IMR-90 (cell line): Measurements from ENCODE around the gene EBF3. TPM values are rescaled to one million over a fixed set of nuclear protein-coding genes. Genes with fewer than 3 reads are reported as not detected.

Experiments used
- ATAC-seq: fragments of 200-7000 bp; cut with Tn5 transposase; 2 replicates; pipeline ENCODE4 v1.9.1; 2020; ENCODE audit warnings: low read depth, mild to moderate bottlenecking, moderate library complexity
- BruUV-seq: library from RNA; stranded (reverse); fragments of 400-500 nt; replicated peaks from 2 replicates; lab custom pipeline; 2021; lab: Mats Ljungman, UMichigan
- CTCF ChIA-PET: fragments of 300-600 bp; formaldehyde crosslinking; extraction: SDS; loops from one replicate; lab custom pipeline; 2021; ENCODE audit warnings: antibody characterized with exemption; lab: Yijun Ruan, JAX
- POLR2A ChIA-PET: fragments of 300-600 bp; sonication (Branson Sonifier 250); formaldehyde crosslinking; loops from one replicate; lab custom pipeline; 2022; ENCODE audit warnings: antibody characterized with exemption; ENCODE audit not compliant: unreplicated experiment; lab: Charles Lee
- DNase-seq: peaks from one replicate; pipeline ENCODE4 v3.0.0; 2013
- H2AFZ ChIP-seq: replicated peaks from 2 replicates; pipeline ENCODE3; 2013; ENCODE audit warnings: low read length, mild to moderate bottlenecking; ENCODE audit not compliant: poor library complexity
- H2AK5ac ChIP-seq: 2 replicates; pipeline ENCODE4 v1.6.1; 2013; ENCODE audit warnings: low read depth, low read length, inconsistent platforms
- H2AK9ac ChIP-seq: replicated peaks from 2 replicates; pipeline ENCODE3; 2013; ENCODE audit warnings: mild to moderate bottlenecking, low read depth, low read length, moderate library complexity; ENCODE audit not compliant: poor library complexity
- H2BK120ac ChIP-seq: 2 replicates; pipeline ENCODE4 v1.6.1; 2013; ENCODE audit warnings: low read depth, low read length, inconsistent platforms
- H2BK15ac ChIP-seq: 3 replicates; pipeline ENCODE4 v1.6.1; 2013; ENCODE audit warnings: low read depth, low read length, inconsistent platforms
- H2BK20ac ChIP-seq: 2 replicates; pipeline ENCODE4 v1.6.1; 2013; ENCODE audit warnings: low read depth, mild to moderate bottlenecking, inconsistent platforms, low read length, moderate library complexity
- H2BK5ac ChIP-seq: 2 replicates; pipeline ENCODE4 v1.6.1; 2013; ENCODE audit warnings: mild to moderate bottlenecking, low read depth, low read length, inconsistent platforms; ENCODE audit not compliant: poor library complexity, severe bottlenecking
- H3K14ac ChIP-seq: replicated peaks from 2 replicates; pipeline ENCODE4 v1.6.1; 2013; ENCODE audit warnings: low read depth, low read length, inconsistent platforms
- H3K18ac ChIP-seq: 2 replicates; pipeline ENCODE4 v1.6.1; 2013; ENCODE audit warnings: low read depth, low read length, control low read depth
- H3K23ac ChIP-seq: 2 replicates; pipeline ENCODE4 v1.6.1; 2013; ENCODE audit warnings: low read depth, low read length, inconsistent platforms
- H3K27ac ChIP-seq: 2 replicates; pipeline ENCODE4 v1.5.1; 2013; ENCODE audit warnings: mild to moderate bottlenecking, control low read depth, low read length; ENCODE audit not compliant: insufficient read depth
- H3K27me3 ChIP-seq: 2 replicates; pipeline ENCODE4 v1.6.1; 2013; ENCODE audit warnings: low read length; ENCODE audit not compliant: control insufficient read depth, insufficient read depth
- H3K36me3 ChIP-seq: 2 replicates; pipeline ENCODE4 v1.6.1; 2013; ENCODE audit warnings: low read length, mixed read lengths; ENCODE audit not compliant: control insufficient read depth, insufficient read depth
- H3K4ac ChIP-seq: 2 replicates; pipeline ENCODE4 v1.6.1; 2013; ENCODE audit warnings: low read depth, low read length, inconsistent platforms
- H3K4me1 ChIP-seq: 2 replicates; pipeline ENCODE4 v1.6.1; 2013; ENCODE audit warnings: low read length, mixed read lengths; ENCODE audit not compliant: control insufficient read depth, insufficient read depth
- H3K4me2 ChIP-seq: 2 replicates; pipeline ENCODE4 v1.6.1; 2013; ENCODE audit warnings: low read depth, mild to moderate bottlenecking, control low read depth, low read length, moderate library complexity
- H3K4me3 ChIP-seq: 2 replicates; pipeline ENCODE4 v1.5.1; 2013; ENCODE audit warnings: low read depth, mild to moderate bottlenecking, control low read depth, low read length, moderate library complexity; ENCODE audit not compliant: insufficient read depth
- H3K56ac ChIP-seq: 2 replicates; pipeline ENCODE4 v1.6.1; 2013; ENCODE audit warnings: low read length, inconsistent platforms; ENCODE audit not compliant: insufficient read depth; ENCODE audit errors: extremely low read depth
- H3K79me1 ChIP-seq, 2 experiments: 2 replicates each; pipeline ENCODE4 v1.6.1; 2013; ENCODE audit warnings: low read length in 2 of 2, inconsistent platforms in 1 of 2, low read depth in 1 of 2
- H3K9ac ChIP-seq: 2 replicates; pipeline ENCODE4 v1.6.1; 2013; ENCODE audit warnings: low read depth, low read length, control low read depth
- H3K9me1 ChIP-seq: 2 replicates; pipeline ENCODE4 v1.6.1; 2013; ENCODE audit warnings: low read length, inconsistent platforms; ENCODE audit not compliant: insufficient read depth
- H3K9me3 ChIP-seq: 2 replicates; pipeline ENCODE4 v1.6.1; 2013; ENCODE audit warnings: low read length; ENCODE audit not compliant: control insufficient read depth, insufficient read depth
- H4K20me1 ChIP-seq: 2 replicates; pipeline ENCODE4 v1.6.1; 2013; ENCODE audit warnings: low read length, inconsistent platforms; ENCODE audit not compliant: insufficient read depth
- H4K5ac ChIP-seq: 2 replicates; pipeline ENCODE4 v1.6.1; 2013; ENCODE audit warnings: mild to moderate bottlenecking, low read depth, low read length, control low read depth
- H4K8ac ChIP-seq, 2 experiments: 2 replicates each; pipeline ENCODE4 v1.6.1; 2013; ENCODE audit warnings: low read depth in 2 of 2, low read length in 2 of 2, control low read depth in 1 of 2, inconsistent platforms in 1 of 2
- H4K91ac ChIP-seq: 2 replicates; pipeline ENCODE4 v1.6.1; 2013; ENCODE audit warnings: low read depth, low read length, inconsistent platforms; ENCODE audit not compliant: insufficient read depth
- BHLHE40 ChIP-seq: fragments of 150-350 bp; IDR thresholded peaks from 2 replicates; pipeline ENCODE4 v1.6.1; 2016; ENCODE audit warnings: mild to moderate bottlenecking, low read depth, low read length
- CEBPB ChIP-seq: IDR thresholded peaks from 2 replicates; pipeline ENCODE4 v1.6.1; 2012; ENCODE audit warnings: low read depth, low read length, improper control_type of control experiment
- ELK1 ChIP-seq: fragments of 150-350 bp; IDR thresholded peaks from 2 replicates; pipeline ENCODE4 v1.6.1; 2016; ENCODE audit warnings: low read depth, mild to moderate bottlenecking, low read length, moderate library complexity, borderline replicate concordance
- FOS ChIP-seq: fragments of 150-350 bp; IDR thresholded peaks from 2 replicates; pipeline ENCODE4 v1.6.1; 2016; ENCODE audit warnings: low read depth, low read length
- MAFK ChIP-seq: IDR thresholded peaks from 2 replicates; pipeline ENCODE4 v1.6.1; 2012; ENCODE audit warnings: low read depth, low read length, improper control_type of control experiment
- MAZ ChIP-seq: IDR thresholded peaks from 2 replicates; pipeline ENCODE4 v1.6.1; 2012; ENCODE audit warnings: low read depth, mild to moderate bottlenecking, low read length, improper control_type of control experiment, moderate library complexity, borderline replicate concordance
- MXI1 ChIP-seq: IDR thresholded peaks from 2 replicates; pipeline ENCODE4 v1.6.1; 2012; ENCODE audit warnings: low read depth, mild to moderate bottlenecking, low read length, moderate library complexity, borderline replicate concordance
- NFE2L2 ChIP-seq: fragments of 150-350 bp; IDR thresholded peaks from 2 replicates; pipeline ENCODE4 v1.6.1; 2016; ENCODE audit warnings: low read depth, mild to moderate bottlenecking, low read length
- POLR2A ChIP-seq: IDR thresholded peaks from 2 replicates; pipeline ENCODE4 v1.6.1; 2012; ENCODE audit warnings: mild to moderate bottlenecking, low read depth, low read length
- RAD21 ChIP-seq: IDR thresholded peaks from 2 replicates; pipeline ENCODE4 v1.6.1; 2012; ENCODE audit warnings: low read length, improper control_type of control experiment
- RFX5 ChIP-seq: IDR thresholded peaks from 2 replicates; pipeline ENCODE4 v1.8.0; 2012; ENCODE audit warnings: low read depth, mild to moderate bottlenecking, low read length, moderate library complexity
- SMC3 ChIP-seq: fragments of 150-350 bp; IDR thresholded peaks from 2 replicates; pipeline ENCODE4 v1.6.1; 2016; ENCODE audit warnings: low read depth, mild to moderate bottlenecking, antibody characterized with exemption, low read length, moderate library complexity
- WGBS, 2 experiments: methylation state at CpG; one replicate each; pipeline versions ENCODE4 v1.1.5 to v1.1.7; 2013; ENCODE audit warnings: missing lambda C conversion rate in 2 of 2; ENCODE audit not compliant: insufficient read length in 1 of 2; ENCODE audit errors: extremely low coverage in 2 of 2; 5-methylcytosine and 5-hydroxymethylcytosine counted together
- dilution Hi-C: fragments of 300-500 bp; cut with HindIII; formaldehyde crosslinking; loops from one replicate; pipeline ENCODE4 v1.14.3; 2018; ENCODE audit warnings: low sequenced_read_pairs; ENCODE audit not compliant: unreplicated experiment
- in situ Hi-C: fragments of 300-500 bp; cut with MboI; formaldehyde crosslinking; loops from 3 replicates; pipeline ENCODE4 v1.14.3; 2019; ENCODE audit warnings: low sequenced_read_pairs, inconsistent platforms, mixed read lengths
- intact Hi-C: fragments of 100-400 bp; cut with micrococcal nuclease; formaldehyde crosslinking; loops from 2 replicates; pipeline ENCODE4 v1.10.0; 2022
- polyA plus RNA-seq, 3 experiments: library from polyadenylated mRNA; depleted of rRNA; stranded (reverse); fragments of >200 nt; gene quantifications; 2 replicates each; pipeline ENCODE4 v1.2.3, GENCODE V29; 2012; ENCODE audit warnings: low replicate concordance in 1 of 3
- total RNA-seq: library from RNA; depleted of rRNA; stranded (reverse); fragments of >200 nt; gene quantifications from 2 replicates; pipeline ENCODE4 v1.2.3, GENCODE V29; 2012
- TF ChIP-seq, protein P1 (sequence below): conservative IDR thresholded peaks from 2 replicates; pipeline ENCODE4 v1.5.1; 2012; ENCODE audit warnings: mild to moderate bottlenecking, low read depth, low read length, improper control_type of control experiment
- TF ChIP-seq, protein P2 (sequence below): fragments of 150-350 bp; IDR thresholded peaks from 2 replicates; pipeline ENCODE4 v1.6.1; 2017; ENCODE audit warnings: mild to moderate bottlenecking, antibody characterized with exemption, low read length, low read depth

Gene EBF3
- total and polyA plus RNA-seq, 2 of the 4 experiments (the other 2 are of a cell fraction), result 0.36 to 0.70 TPM

GRCh38 chr10:129866894-129867293 lies 97.2 kb downstream of the EBF3 start:
- Histone ChIP-seq H2BK5ac (no peak overlapping the region), H4K91ac (no peak overlapping the region), H3K4ac (no peak overlapping the region), H3K27me3 (no peaks in the 10 kb centered on the region), H2BK20ac (no peak overlapping the region), H3K9ac (no peak overlapping the region), H3K4me2 (no peak overlapping the region), H3K9me1 (no peaks in the 10 kb centered on the region), H2AK5ac (no peak overlapping the region), H2BK15ac (no peak overlapping the region), H3K4me1 (no peaks in the 10 kb centered on the region), H4K20me1 (no peaks in the 10 kb centered on the region), H3K79me1 (no peaks in the 10 kb centered on the region), H3K4me3 (no peak overlapping the region), H3K9me3 (peaks cover 14% of the 10 kb centered on the region), H4K5ac (no peak overlapping the region), H3K14ac (no peak overlapping the region), H3K23ac (no peak overlapping the region), H3K56ac (no peak overlapping the region), H2AFZ (no peak overlapping the region), H4K8ac (no peak overlapping the region), H3K27ac (no peak overlapping the region), H2AK9ac (no peak overlapping the region), H3K18ac (no peak overlapping the region), H2BK120ac (no peak overlapping the region), H3K36me3 (peaks cover 3% of the 10 kb centered on the region; the same call in 1 of the 2 replicates)
- intact Hi-C loops, result no loop called here
- in situ Hi-C loops, result no loop called here
- no peak for DNase-seq
- no CpG with 5 or more reads among the region's 16 CpGs for WGBS, 2 experiments
- ATAC-seq, result no peak
- ChIA-PET CTCF (no interaction called here), POLR2A (no interaction called here)
- dilution Hi-C loops, result no loop called here
- TF ChIP-seq MAFK, result no peak
- TF ChIP-seq POLR2A, result no peak
- TF ChIP-seq, protein P1, sequence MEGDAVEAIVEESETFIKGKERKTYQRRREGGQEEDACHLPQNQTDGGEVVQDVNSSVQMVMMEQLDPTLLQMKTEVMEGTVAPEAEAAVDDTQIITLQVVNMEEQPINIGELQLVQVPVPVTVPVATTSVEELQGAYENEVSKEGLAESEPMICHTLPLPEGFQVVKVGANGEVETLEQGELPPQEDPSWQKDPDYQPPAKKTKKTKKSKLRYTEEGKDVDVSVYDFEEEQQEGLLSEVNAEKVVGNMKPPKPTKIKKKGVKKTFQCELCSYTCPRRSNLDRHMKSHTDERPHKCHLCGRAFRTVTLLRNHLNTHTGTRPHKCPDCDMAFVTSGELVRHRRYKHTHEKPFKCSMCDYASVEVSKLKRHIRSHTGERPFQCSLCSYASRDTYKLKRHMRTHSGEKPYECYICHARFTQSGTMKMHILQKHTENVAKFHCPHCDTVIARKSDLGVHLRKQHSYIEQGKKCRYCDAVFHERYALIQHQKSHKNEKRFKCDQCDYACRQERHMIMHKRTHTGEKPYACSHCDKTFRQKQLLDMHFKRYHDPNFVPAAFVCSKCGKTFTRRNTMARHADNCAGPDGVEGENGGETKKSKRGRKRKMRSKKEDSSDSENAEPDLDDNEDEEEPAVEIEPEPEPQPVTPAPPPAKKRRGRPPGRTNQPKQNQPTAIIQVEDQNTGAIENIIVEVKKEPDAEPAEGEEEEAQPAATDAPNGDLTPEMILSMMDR, result no peak
- no peak for TF ChIP-seq BHLHE40
- no peak for TF ChIP-seq SMC3
- no peak for TF ChIP-seq MAZ
- no peak for TF ChIP-seq FOS
- no peak for TF ChIP-seq MXI1
- no peak for TF ChIP-seq ELK1
- no peak for TF ChIP-seq RFX5
- TF ChIP-seq, protein P2, sequence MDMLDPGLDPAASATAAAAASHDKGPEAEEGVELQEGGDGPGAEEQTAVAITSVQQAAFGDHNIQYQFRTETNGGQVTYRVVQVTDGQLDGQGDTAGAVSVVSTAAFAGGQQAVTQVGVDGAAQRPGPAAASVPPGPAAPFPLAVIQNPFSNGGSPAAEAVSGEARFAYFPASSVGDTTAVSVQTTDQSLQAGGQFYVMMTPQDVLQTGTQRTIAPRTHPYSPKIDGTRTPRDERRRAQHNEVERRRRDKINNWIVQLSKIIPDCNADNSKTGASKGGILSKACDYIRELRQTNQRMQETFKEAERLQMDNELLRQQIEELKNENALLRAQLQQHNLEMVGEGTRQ, result no peak
- TF ChIP-seq RAD21, result no peak
- no peak for TF ChIP-seq NFE2L2
- no peak for TF ChIP-seq CEBPB
- BruUV-seq, result no TSS peak
